ENCODE measurements around the gene PALLD.

PALLD gene

GRCh38 chr4:168528131-168528949, 31.5 kb downstream of the PALLD start:
- Histone ChIP-seq H3K4me1 (ENCODE audit: low read length) (no peaks in the 10 kb centered on the region), H3K9ac (ENCODE audit: low read length) (no peak overlapping the region), H3K27ac (ENCODE audit: low read length) (no peak overlapping the region), H3K79me2 (ENCODE audit: low read length) (no peaks in the 10 kb centered on the region), H3K9me2 (replicated peaks; ENCODE audit: insufficient read depth, low read length) (no peaks in the 10 kb centered on the region), H3K9me3 (replicated peaks; ENCODE audit: insufficient read depth, low read length) (no peaks in the 10 kb centered on the region), H3K4me2 (ENCODE audit: low read depth, low read length) (no peak overlapping the region), H3K4me3 (ENCODE audit: low read length) (no peak overlapping the region), H3F3A (ENCODE audit: insufficient read depth, low read length) (no peaks in the 10 kb centered on the region), H2AFZ (ENCODE audit: low read length) (no peak overlapping the region), H4K20me1 (ENCODE audit: insufficient read depth, low read length) (no peaks in the 10 kb centered on the region), H3K27me3 (replicated peaks; ENCODE audit: insufficient read depth, low read length) (no peaks in the 10 kb centered on the region), H3K36me3 (replicated peaks; ENCODE audit: insufficient read depth, low read length) (no peaks in the 10 kb centered on the region)
- TF ChIP-seq, protein P1, sequence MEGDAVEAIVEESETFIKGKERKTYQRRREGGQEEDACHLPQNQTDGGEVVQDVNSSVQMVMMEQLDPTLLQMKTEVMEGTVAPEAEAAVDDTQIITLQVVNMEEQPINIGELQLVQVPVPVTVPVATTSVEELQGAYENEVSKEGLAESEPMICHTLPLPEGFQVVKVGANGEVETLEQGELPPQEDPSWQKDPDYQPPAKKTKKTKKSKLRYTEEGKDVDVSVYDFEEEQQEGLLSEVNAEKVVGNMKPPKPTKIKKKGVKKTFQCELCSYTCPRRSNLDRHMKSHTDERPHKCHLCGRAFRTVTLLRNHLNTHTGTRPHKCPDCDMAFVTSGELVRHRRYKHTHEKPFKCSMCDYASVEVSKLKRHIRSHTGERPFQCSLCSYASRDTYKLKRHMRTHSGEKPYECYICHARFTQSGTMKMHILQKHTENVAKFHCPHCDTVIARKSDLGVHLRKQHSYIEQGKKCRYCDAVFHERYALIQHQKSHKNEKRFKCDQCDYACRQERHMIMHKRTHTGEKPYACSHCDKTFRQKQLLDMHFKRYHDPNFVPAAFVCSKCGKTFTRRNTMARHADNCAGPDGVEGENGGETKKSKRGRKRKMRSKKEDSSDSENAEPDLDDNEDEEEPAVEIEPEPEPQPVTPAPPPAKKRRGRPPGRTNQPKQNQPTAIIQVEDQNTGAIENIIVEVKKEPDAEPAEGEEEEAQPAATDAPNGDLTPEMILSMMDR (IDR thresholded peaks at IDR 0.05; ENCODE audit: low read length): no peak
- no peak for TF ChIP-seq EZH2phosphoT487 (IDR thresholded peaks at IDR 0.05; ENCODE audit: low read length)
- TF ChIP-seq EZH2 (optimal IDR thresholded peaks at IDR 0.05; ENCODE audit: low read depth, low read length): no peak
- no peak for DNase-seq

- no peak overlapping the region for H3K9ac ChIP-seq (ENCODE audit: low read length)
- no peaks in the 10 kb centered on the region for H3F3A ChIP-seq (ENCODE audit: insufficient read depth, low read length)
- no peaks in the 10 kb centered on the region for H3K36me3 ChIP-seq (replicated peaks; ENCODE audit: insufficient read depth, low read length)
- H3K79me2 ChIP-seq (ENCODE audit: low read length): no peaks in the 10 kb centered on the region
- H3K4me1 ChIP-seq (ENCODE audit: low read length): no peaks in the 10 kb centered on the region
- no peaks in the 10 kb centered on the region for H3K9me3 ChIP-seq (replicated peaks; ENCODE audit: insufficient read depth, low read length)
- no peak for TF ChIP-seq EZH2phosphoT487 (IDR thresholded peaks at IDR 0.05; ENCODE audit: low read length)
- H3K4me2 ChIP-seq (ENCODE audit: low read depth, low read length): no peak overlapping the region
- H4K20me1 ChIP-seq (ENCODE audit: insufficient read depth, low read length): no peaks in the 10 kb centered on the region
- H2AFZ ChIP-seq (ENCODE audit: low read length): no peak overlapping the region
- no peaks in the 10 kb centered on the region for H3K9me2 ChIP-seq (replicated peaks; ENCODE audit: insufficient read depth, low read length)
- H3K27me3 ChIP-seq (replicated peaks; ENCODE audit: insufficient read depth, low read length): no peaks in the 10 kb centered on the region
- H3K4me3 ChIP-seq (ENCODE audit: low read length): no peak overlapping the region
- DNase-seq: no peak
- no peak overlapping the region for H3K27ac ChIP-seq (ENCODE audit: low read length)
Measured at GRCh38 chr4:168529257-168529656, 32.4 kb downstream of the PALLD start.

GRCh38 chr4:168531305-168531704, 34.5 kb downstream of the PALLD start:
- DNase-seq: no peak
- no peaks in the 10 kb centered on the region for H3K79me2 ChIP-seq (ENCODE audit: low read length)
- no peaks in the 10 kb centered on the region for H3K9me3 ChIP-seq (replicated peaks; ENCODE audit: insufficient read depth, low read length)
- H3K36me3 ChIP-seq (replicated peaks; ENCODE audit: insufficient read depth, low read length): no peaks in the 10 kb centered on the region
- no peak overlapping the region for H2AFZ ChIP-seq (ENCODE audit: low read length)
- no peaks in the 10 kb centered on the region for H3F3A ChIP-seq (ENCODE audit: insufficient read depth, low read length)
- no peaks in the 10 kb centered on the region for H3K27me3 ChIP-seq (replicated peaks; ENCODE audit: insufficient read depth, low read length)
- no peak overlapping the region for H3K27ac ChIP-seq (ENCODE audit: low read length)
- no peak overlapping the region for H3K4me3 ChIP-seq (ENCODE audit: low read length)
- no peaks in the 10 kb centered on the region for H3K4me1 ChIP-seq (ENCODE audit: low read length)
- H3K9ac ChIP-seq (ENCODE audit: low read length): no peak overlapping the region
- no peaks in the 10 kb centered on the region for H3K9me2 ChIP-seq (replicated peaks; ENCODE audit: insufficient read depth, low read length)
- no peak overlapping the region for H3K4me2 ChIP-seq (ENCODE audit: low read depth, low read length)
- H4K20me1 ChIP-seq (ENCODE audit: insufficient read depth, low read length): no peaks in the 10 kb centered on the region
- TF ChIP-seq EZH2phosphoT487 (IDR thresholded peaks at IDR 0.05; ENCODE audit: low read length): no peak

DNA sequence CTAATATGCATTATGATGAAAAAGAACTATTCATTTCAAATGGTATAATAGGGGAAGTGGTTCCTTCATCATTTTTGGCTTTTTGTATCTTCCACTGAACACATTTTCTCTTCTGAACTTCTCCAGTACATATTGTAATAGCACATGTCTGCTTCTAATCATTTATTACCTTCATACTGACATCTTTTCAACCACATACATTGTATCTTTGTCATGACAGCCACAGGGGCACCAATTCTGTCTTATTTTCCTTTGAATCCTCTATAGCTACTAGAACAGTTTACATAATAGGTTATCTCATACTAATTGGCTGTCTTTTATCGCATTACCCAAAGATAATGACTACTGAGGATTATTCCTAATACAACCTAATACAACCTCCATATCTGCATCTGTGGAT, 37.7 kb downstream of the PALLD start:
- Histone ChIP-seq H2AFZ (ENCODE audit: low read length) (no peak overlapping the region), H3K27ac (ENCODE audit: low read length) (no peak overlapping the region), H3K9me3 (replicated peaks; ENCODE audit: insufficient read depth, low read length) (no peaks in the 10 kb centered on the region), H4K20me1 (ENCODE audit: insufficient read depth, low read length) (no peaks in the 10 kb centered on the region), H3K4me2 (ENCODE audit: low read depth, low read length) (no peak overlapping the region), H3K4me1 (ENCODE audit: low read length) (no peaks in the 10 kb centered on the region), H3F3A (ENCODE audit: insufficient read depth, low read length) (no peaks in the 10 kb centered on the region), H3K36me3 (replicated peaks; ENCODE audit: insufficient read depth, low read length) (no peaks in the 10 kb centered on the region), H3K9me2 (replicated peaks; ENCODE audit: insufficient read depth, low read length) (no peaks in the 10 kb centered on the region), H3K9ac (ENCODE audit: low read length) (no peak overlapping the region), H3K4me3 (ENCODE audit: low read length) (no peak overlapping the region), H3K79me2 (ENCODE audit: low read length) (no peaks in the 10 kb centered on the region), H3K27me3 (replicated peaks; ENCODE audit: insufficient read depth, low read length) (no peaks in the 10 kb centered on the region)
- DNase-seq: no peak
- TF ChIP-seq EZH2 (optimal IDR thresholded peaks at IDR 0.05; ENCODE audit: low read depth, low read length) (no peak), EZH2phosphoT487 (IDR thresholded peaks at IDR 0.05; ENCODE audit: low read length) (no peak)
- TF ChIP-seq, protein P1 (IDR thresholded peaks at IDR 0.05; ENCODE audit: low read length): no peak
